Measurements from ENCODE around the gene GOLGA8S. TPM values are rescaled to one million over a fixed set of nuclear protein-coding genes. Genes with fewer than 3 reads are reported as not detected.

GOLGA8S gene
- total RNA-seq, 1 experiment from 2014 or later: not detected

GRCh38 chr15:23401627-23402026 lies 47.1 kb downstream of the GOLGA8S start:
- Histone ChIP-seq H3K79me2 (ENCODE audit: low read length) (no peaks in the 10 kb centered on the region), H3K27ac (ENCODE audit: low read length) (no peak overlapping the region), H3K4me1 (ENCODE audit: insufficient read depth, low read length) (no peaks in the 10 kb centered on the region), H4K20me1 (ENCODE audit: low read length) (no peaks in the 10 kb centered on the region), H3K9me2 (replicated peaks; ENCODE audit: low read length) (no peaks in the 10 kb centered on the region), H3K36me3 (ENCODE audit: low read depth, low read length) (no peaks in the 10 kb centered on the region), H2AFZ (ENCODE audit: low read length) (no peak overlapping the region), H3K4me3 (ENCODE audit: low read length) (no peak overlapping the region), H3F3A (ENCODE audit: low read length, unreplicated experiment) (no peaks in the 10 kb centered on the region), H3K27me3 (ENCODE audit: low read length) (peaks cover 21% of the 10 kb centered on the region), H3K4me2 (ENCODE audit: low read length) (no peak overlapping the region), H3K9ac (ENCODE audit: low read length) (no peak overlapping the region), H3K9me3 (ENCODE audit: low read length) (no peaks in the 10 kb centered on the region)
- intact Hi-C loops (cut with micrococcal nuclease): no loop called here
- DNase-seq: no peak
- no peak for TF ChIP-seq EZH2 (IDR thresholded peaks at IDR 0.05; ENCODE audit: low read length, unreplicated experiment)
- TF ChIP-seq EZH2phosphoT487 (IDR thresholded peaks at IDR 0.05; ENCODE audit: borderline replicate concordance, low read length): no peak
- no peak for TF ChIP-seq CTCF (conservative IDR thresholded peaks at IDR 0.05; ENCODE audit: low read depth, low read length)
- POLR2A ChIA-PET (ENCODE audit: unreplicated experiment): no interaction called here
- BruUV-seq (replicated peaks): no TSS peak
- CTCF ChIA-PET: no interaction called here
- no peak for ATAC-seq

- Histone ChIP-seq H3K4me1 (ENCODE audit: insufficient read depth, low read length) (no peaks in the 10 kb centered on the region), H3F3A (ENCODE audit: low read length, unreplicated experiment) (no peaks in the 10 kb centered on the region), H3K36me3 (ENCODE audit: low read depth, low read length) (no peaks in the 10 kb centered on the region), H2AFZ (ENCODE audit: low read length) (no peak overlapping the region), H3K27ac (ENCODE audit: low read length) (no peak overlapping the region), H3K79me2 (ENCODE audit: low read length) (no peaks in the 10 kb centered on the region), H3K4me3 (ENCODE audit: low read length) (no peak overlapping the region), H3K4me2 (ENCODE audit: low read length) (no peak overlapping the region), H3K9me3 (ENCODE audit: low read length) (no peaks in the 10 kb centered on the region), H3K27me3 (ENCODE audit: low read length) (peaks cover 21% of the 10 kb centered on the region), H3K9me2 (replicated peaks; ENCODE audit: low read length) (no peaks in the 10 kb centered on the region), H4K20me1 (ENCODE audit: low read length) (no peaks in the 10 kb centered on the region), H3K9ac (ENCODE audit: low read length) (no peak overlapping the region)
- ATAC-seq (no peak), DNase-seq (no peak)
- ChIA-PET CTCF (no interaction called here), POLR2A (ENCODE audit: unreplicated experiment) (no interaction called here)
- no peak for TF ChIP-seq CTCF (conservative IDR thresholded peaks at IDR 0.05; ENCODE audit: low read depth, low read length)
- TF ChIP-seq EZH2 (IDR thresholded peaks at IDR 0.05; ENCODE audit: low read length, unreplicated experiment): no peak
- no peak for TF ChIP-seq EZH2phosphoT487 (IDR thresholded peaks at IDR 0.05; ENCODE audit: borderline replicate concordance, low read length)
- no TSS peak for BruUV-seq (replicated peaks)
- intact Hi-C loops (cut with micrococcal nuclease): no loop called here
Measured at GRCh38 chr15:23402140-23402539, 47.6 kb downstream of the GOLGA8S start.

GRCh38 chr15:23402544-23402943 lies 48.0 kb downstream of the GOLGA8S start:
- ATAC-seq (no peak), DNase-seq (no peak)
- no peak overlapping the region for H3K27ac ChIP-seq (ENCODE audit: low read length)
- POLR2A ChIA-PET (ENCODE audit: unreplicated experiment): no interaction called here
- H3K27me3 ChIP-seq (ENCODE audit: low read length): peaks cover 21% of the 10 kb centered on the region
- no peak overlapping the region for H3K4me2 ChIP-seq (ENCODE audit: low read length)
- H4K20me1 ChIP-seq (ENCODE audit: low read length): no peaks in the 10 kb centered on the region
- H3F3A ChIP-seq (ENCODE audit: low read length, unreplicated experiment): no peaks in the 10 kb centered on the region
- no peaks in the 10 kb centered on the region for H3K4me1 ChIP-seq (ENCODE audit: insufficient read depth, low read length)
- BruUV-seq (replicated peaks): no TSS peak
- no peaks in the 10 kb centered on the region for H3K79me2 ChIP-seq (ENCODE audit: low read length)
- CTCF ChIA-PET: no interaction called here
- no peaks in the 10 kb centered on the region for H3K36me3 ChIP-seq (ENCODE audit: low read depth, low read length)
- no peak overlapping the region for H3K9ac ChIP-seq (ENCODE audit: low read length)
- H3K9me3 ChIP-seq (ENCODE audit: low read length): no peaks in the 10 kb centered on the region
- H3K4me3 ChIP-seq (ENCODE audit: low read length): no peak overlapping the region
- TF ChIP-seq EZH2 (IDR thresholded peaks at IDR 0.05; ENCODE audit: low read length, unreplicated experiment) (no peak), CTCF (conservative IDR thresholded peaks at IDR 0.05; ENCODE audit: low read depth, low read length) (no peak), EZH2phosphoT487 (IDR thresholded peaks at IDR 0.05; ENCODE audit: borderline replicate concordance, low read length) (no peak)
- intact Hi-C loops (cut with micrococcal nuclease): no loop called here
- H2AFZ ChIP-seq (ENCODE audit: low read length): no peak overlapping the region
- H3K9me2 ChIP-seq (replicated peaks; ENCODE audit: low read length): no peaks in the 10 kb centered on the region
